Fibroblast of skin of right quadriceps (primary cell): ENCODE data around the gene RAP2A.

Source experiments
- DNase-seq: peaks from one replicate; pipeline ENCODE4 v3.0.0-alpha.2; 2013

The RAP2A gene

DNA sequence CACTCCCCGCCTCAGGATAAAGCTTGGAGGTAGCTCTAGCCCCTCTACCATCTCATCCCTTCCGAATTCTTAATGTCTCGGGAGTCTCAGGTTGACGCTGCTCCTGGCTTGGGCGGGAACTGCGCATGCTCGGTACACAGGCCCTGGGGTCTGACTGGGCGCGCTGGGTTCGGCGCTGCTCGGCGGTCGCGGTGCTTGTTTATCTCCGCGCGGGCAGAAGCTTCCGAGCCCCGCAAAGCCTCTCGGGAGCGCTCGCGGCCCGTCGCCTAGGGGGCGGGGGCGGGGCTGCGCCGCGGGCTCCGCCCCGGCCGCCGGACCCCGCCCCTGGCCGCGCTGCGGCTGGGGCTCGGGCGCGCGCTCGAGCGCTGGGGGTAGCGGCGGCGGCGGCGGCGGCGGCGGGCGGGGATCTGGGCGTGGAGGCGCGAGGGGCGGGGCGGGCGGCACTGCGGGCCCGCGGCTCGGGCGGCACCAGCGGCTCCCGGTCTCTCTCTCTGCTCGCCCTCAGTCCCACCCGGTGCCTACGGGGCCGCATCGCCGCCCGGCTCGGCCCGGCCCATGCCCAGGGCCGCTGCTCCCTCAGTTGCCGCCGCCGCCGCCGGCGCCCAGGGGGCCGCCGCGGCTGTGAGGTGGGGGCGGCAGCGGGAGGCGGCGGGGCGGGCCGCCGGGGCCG lies at the start of gene RAP2A:
Gene RAP2A (plus strand): TSS at position 443 of the 670 bp plus-strand sequence. CDS start 302 bp downstream, outside the sequence.
- peak; percentile 92 for DNase-seq

- DNase-seq = no peak
Observed at GRCh38 chr13:97384371-97384770, 49.6 kb upstream of the RAP2A start.

- peak; percentile 22 for DNase-seq
Observed at GRCh38 chr13:97385146-97385545, 48.8 kb upstream of the RAP2A start.

- peak; percentile 16 for DNase-seq
Observed at GRCh38 chr13:97385854-97386253, 48.1 kb upstream of the RAP2A start.

DNA sequence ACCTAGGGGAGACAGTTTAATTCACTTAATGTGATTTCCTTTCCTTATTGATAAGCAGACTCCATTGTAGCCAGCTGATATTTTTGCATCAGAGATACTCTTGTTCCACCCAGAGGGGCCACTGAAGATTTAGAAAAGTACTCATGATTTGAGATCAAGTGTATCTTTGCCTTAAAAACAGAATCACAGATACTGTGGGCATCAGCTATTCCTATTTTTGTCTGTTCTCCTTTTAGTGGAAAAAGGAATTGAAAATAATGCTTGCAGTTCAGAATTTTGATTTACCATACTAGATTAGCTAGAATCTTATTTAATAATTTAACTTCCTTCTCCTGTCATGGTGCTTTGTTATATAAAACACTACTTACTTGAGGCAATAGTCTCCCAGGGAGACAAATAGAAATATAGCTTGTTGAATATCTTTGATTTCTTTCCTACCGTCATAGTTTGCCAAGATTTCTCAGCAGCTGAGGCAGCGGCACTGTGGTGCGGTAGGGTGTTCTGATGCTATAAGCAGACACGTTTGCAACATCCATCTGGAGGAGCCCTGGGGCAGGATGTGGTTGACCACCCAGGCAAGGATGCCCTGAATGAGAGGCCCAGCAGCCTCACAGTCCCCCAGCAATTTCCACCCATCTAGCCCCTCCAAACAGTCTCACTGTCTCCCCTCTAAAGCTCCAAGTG lies 47.0 kb upstream of the RAP2A start:
- peak; percentile 27 for DNase-seq

DNA sequence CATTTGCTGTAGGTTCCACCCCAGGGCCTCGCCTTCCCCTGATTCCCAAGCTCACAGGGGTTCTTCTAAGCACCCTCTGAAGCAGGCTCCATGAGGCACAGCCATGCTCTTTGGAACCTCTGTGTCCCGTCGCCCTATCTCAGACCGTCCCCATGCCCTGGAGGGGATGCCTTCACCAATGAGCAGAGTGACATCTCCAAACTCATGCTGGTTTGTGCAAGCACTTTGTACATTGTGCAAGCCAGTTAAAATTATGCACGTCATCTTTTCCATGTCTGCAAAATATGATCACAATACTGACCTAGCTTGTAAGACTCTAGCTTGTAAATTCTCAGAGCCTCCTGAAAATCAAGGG lies 46.5 kb upstream of the RAP2A start:
- DNase-seq = no peak

GRCh38 chr13:97387890-97388289 lies 46.1 kb upstream of the RAP2A start:
- DNase-seq = no peak

DNA sequence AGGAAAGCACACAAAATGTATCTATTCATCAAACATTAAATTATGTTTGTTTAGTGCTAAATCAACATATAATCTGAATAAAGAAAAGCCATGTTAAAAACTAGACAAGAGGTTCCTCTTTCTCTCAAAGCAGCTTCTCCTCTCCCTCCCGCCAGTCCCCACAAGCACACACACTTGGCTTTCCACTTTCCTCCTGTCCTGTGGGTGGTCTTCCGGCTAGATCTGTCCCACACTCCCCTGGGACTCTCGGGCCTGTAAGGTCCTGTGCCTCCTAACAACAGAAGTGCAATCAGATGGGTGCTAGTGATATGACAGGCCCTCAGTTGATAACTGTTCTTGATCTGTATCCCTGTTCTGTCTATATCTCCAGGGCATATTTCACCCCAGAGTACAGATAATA lies 45.6 kb upstream of the RAP2A start:
- no peak for DNase-seq

- peak; percentile 52 for DNase-seq
Observed at GRCh38 chr13:97390941-97391600, 42.9 kb upstream of the RAP2A start.

DNA sequence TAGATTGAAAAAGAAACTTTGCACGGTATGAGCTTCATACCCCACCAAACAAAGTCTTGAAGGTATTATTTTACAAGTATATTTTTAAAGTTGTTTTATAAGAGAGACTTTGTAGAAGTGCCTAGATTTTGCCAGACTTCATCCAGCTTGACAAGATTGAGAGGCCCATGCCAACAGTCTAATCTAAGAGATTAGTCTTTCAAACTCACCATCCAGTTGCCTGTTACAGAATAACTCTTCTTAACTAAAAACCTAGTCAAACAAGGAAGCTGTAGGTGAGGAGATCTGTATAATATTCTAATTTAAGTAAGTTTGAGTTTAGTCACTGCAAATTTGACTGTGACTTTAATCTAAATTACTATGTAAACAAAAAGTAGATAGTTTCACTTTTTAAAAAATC lies 41.9 kb upstream of the RAP2A start:
- DNase-seq = no peak

GRCh38 chr13:97394542-97394941 lies 39.4 kb upstream of the RAP2A start:
- DNase-seq = no peak

- DNase-seq = peak; percentile 53
Observed at GRCh38 chr13:97395447-97396136, 38.4 kb upstream of the RAP2A start.

DNA sequence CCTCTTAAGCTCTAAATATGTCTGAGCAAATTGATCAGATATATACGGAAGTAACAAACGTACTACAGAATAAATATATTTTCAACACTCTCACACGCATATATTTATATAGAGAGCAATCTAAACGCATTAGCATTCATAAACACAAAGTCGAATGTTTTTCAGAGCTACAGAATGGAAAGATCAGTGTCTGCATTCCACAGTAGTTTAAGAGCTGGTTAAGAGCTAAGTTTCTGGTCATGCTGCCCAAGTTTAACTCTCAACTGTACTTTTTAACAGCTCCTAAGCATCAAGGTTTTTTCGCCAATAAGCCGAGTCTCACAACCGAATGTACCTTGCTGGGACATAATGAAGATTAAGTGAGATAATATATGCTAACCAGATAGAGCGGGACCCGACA lies 36.7 kb upstream of the RAP2A start:
- no peak for DNase-seq

- DNase-seq = no peak
Observed at GRCh38 chr13:97401421-97401820, 32.5 kb upstream of the RAP2A start.

GRCh38 chr13:97403893-97404750 lies 29.8 kb upstream of the RAP2A start:
- peak; percentile 34 for DNase-seq

DNA sequence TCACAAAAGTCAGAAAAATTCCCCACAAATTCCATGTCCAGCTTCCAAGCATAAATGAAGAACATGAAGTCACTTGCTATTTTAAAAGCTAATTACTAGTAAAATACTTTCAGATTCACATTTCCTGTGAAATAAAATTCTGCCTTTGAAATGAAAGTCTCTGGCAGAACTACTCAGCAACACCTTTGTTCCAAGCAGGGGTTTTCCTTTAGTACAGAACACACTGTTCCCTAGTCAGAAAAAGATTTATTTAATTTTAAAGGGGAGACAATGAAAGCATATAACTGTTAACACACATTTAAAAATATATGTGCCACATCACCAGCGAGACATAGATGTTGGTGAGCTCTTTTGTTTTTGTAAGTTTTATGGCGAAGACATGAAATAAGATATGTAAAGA lies 26.4 kb upstream of the RAP2A start:
- DNase-seq = no peak

DNA sequence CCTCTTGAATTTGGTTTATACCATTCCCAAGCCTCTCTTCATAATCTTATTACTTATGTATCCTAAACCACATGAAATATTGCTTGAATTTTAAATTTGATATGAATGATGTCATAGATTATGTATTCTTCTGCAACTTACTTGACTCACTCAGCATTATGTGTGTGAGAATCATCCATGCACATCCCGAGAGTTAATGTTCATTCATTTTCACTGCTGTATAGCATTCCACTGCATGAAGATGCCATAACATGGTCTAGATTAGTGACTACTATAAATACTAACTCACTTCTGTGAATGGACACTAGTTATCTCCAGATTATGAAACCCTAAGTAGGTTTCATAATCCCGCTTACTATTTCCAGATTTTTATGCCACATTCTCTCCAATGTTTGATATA lies 25.0 kb upstream of the RAP2A start:
- DNase-seq = no peak

- no peak for DNase-seq
Observed at GRCh38 chr13:97411984-97412383, 22.0 kb upstream of the RAP2A start.

- DNase-seq = no peak
Observed at GRCh38 chr13:97413694-97414093, 20.3 kb upstream of the RAP2A start.

GRCh38 chr13:97414392-97414791 lies 19.6 kb upstream of the RAP2A start:
- DNase-seq = no peak

DNA sequence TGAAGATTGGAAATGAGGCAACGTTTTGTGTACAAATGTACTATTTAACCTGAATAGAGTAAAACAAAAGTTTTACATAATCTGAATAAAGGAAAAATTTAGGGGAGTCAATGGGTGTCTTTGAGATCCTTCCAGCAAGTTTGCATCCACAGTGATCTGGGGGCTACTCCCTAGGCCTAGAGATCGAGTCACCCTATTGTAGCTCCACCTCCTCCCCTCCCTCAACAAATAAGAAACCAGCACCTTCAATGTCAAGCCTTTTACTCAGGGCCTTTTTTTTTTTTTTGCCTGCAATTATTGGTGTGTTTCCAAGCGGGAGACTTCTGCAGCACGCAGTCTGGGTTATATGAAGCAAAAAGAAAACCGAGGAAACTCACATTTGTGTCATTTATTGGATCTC lies 16.3 kb upstream of the RAP2A start:
- no peak for DNase-seq
